OCI-LY3 (cell line): Measurements from ENCODE around the gene HOXD3.

Experiments used
- EZH2phosphoT487 ChIP-seq: fragments of 200-600 bp; shearing (Covaris generic); IDR thresholded peaks from 2 replicates; pipeline ENCODE4 v1.6.1; 2018; ENCODE audit warnings: antibody characterized with exemption, mixed run types, low read depth
- TF ChIP-seq, protein P1 (sequence below): fragments of 200-600, 300-600 bp; sonication (generic); IDR thresholded peaks from 2 replicates; pipeline ENCODE4 v1.5.1; 2014; ENCODE audit warnings: antibody characterized with exemption, low read length, low read depth

DNA sequence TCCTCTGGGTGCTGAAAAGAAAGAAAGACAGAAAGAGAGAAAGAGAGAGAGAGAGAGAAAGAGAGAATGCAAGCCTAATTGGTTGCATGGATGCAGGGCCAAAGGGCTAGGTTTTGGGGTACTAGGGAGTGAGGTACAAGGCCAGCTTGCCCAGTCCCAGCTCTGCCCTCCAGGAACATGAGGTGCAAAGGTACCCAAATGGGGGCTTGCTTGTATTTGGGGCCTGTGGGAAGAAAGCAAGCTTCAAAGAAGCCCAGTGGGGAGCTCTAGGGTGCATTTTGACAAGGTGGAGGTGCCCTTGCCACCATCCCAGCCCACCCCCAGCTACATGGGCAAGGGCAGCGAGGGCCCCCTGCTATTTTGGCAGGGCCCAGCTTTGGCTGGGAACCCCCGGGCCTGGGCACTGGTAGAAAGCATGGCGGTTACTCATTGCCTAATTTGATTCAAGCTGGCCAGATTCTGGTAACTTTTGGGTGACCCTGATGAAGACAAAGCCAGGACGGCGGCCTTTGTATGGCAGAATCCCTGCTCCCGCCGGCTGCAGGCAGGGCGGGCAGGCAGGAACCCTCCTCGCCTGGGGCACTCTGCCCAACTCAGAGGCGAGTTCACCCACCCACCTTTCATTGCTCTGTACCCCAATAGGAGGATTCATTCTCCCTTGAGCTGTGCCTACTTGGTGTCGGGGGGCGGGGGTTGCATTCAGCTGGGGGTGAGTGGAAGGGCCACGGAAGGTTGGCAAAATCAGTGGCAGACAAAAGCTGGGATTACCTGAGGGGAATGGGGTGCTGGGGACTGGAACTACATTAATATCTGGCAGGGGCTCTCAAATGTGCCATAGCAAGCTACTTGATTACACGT lies 6.3 kb upstream of the HOXD3 start:
- TF ChIP-seq, protein P1, sequence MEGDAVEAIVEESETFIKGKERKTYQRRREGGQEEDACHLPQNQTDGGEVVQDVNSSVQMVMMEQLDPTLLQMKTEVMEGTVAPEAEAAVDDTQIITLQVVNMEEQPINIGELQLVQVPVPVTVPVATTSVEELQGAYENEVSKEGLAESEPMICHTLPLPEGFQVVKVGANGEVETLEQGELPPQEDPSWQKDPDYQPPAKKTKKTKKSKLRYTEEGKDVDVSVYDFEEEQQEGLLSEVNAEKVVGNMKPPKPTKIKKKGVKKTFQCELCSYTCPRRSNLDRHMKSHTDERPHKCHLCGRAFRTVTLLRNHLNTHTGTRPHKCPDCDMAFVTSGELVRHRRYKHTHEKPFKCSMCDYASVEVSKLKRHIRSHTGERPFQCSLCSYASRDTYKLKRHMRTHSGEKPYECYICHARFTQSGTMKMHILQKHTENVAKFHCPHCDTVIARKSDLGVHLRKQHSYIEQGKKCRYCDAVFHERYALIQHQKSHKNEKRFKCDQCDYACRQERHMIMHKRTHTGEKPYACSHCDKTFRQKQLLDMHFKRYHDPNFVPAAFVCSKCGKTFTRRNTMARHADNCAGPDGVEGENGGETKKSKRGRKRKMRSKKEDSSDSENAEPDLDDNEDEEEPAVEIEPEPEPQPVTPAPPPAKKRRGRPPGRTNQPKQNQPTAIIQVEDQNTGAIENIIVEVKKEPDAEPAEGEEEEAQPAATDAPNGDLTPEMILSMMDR: no peak
- TF ChIP-seq EZH2phosphoT487: no peak
